ENCODE results near the gene RTN4.

The RTN4 gene

DNA sequence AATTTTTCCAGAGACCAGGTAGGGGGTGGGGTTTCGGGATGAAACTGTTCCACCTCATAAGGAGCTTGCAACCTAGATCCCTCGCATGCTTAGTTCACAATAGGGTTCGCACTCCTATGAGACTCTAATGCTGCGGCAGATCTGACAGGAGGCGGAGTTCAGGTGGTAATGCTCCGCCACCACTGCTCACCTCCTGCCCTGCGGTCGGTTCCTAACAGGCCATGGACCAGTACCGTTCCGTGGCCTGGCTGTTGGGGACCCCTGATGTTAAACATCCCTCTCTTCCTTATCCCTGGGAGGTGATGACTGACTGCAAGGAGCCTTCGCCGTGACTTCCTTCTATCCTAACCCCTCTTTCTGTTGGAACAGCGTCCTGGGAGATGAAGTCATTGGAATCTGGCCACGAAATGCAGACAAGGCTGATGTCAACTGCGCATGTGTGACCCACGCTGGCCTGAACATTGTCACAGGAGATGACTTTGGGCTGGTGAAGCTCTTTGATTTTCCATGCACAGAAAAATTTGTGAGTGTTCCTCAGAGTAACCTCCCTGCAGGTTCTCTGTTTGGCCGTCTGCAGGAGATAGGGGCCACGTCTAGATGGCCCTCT, 82.4 kb downstream of the RTN4 start:
- no peak for DNase-seq (ENCODE audit: low spot score)

DNA sequence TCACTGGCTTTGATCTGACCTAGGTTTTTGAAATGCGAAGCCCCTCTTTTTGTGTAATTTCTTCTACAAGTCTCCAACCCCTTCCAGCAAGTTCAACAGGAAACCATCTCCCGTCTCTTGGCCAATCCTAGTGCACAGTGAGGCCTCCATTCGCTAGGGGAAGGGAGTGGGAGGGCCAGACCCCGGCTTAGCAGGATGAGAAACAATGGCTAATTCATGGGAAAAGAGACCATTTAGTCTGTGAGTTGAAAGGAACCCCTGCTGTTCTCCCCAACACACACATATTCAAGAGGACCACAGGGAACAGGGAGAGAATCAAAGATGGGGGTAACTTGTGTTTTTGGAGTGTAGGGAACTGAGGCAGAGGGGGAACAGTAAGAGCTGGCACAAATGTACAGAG, 83.0 kb downstream of the RTN4 start:
- DNase-seq (ENCODE audit: low spot score): no peak

DNA sequence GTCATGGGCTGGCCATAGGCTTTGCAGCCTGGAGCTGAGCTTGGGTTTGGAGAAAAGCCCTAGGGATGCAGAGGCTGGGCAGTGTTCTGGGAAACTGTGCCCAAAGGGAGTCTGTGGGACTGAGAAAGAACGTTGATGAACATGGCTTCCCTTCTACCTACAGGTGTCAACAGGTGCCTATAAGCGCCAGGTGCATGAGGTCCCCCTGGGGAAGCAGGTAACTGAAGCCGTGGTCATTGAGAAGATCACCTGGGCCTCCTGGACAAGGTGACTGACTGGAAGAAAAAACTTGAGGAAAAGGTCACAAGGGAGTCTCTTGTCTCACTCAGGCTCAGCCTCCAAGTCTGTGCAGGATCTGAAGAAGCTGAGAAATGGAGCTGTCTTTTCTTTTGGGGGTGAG, 83.4 kb downstream of the RTN4 start:
- no peak for DNase-seq (ENCODE audit: low spot score)

DNA sequence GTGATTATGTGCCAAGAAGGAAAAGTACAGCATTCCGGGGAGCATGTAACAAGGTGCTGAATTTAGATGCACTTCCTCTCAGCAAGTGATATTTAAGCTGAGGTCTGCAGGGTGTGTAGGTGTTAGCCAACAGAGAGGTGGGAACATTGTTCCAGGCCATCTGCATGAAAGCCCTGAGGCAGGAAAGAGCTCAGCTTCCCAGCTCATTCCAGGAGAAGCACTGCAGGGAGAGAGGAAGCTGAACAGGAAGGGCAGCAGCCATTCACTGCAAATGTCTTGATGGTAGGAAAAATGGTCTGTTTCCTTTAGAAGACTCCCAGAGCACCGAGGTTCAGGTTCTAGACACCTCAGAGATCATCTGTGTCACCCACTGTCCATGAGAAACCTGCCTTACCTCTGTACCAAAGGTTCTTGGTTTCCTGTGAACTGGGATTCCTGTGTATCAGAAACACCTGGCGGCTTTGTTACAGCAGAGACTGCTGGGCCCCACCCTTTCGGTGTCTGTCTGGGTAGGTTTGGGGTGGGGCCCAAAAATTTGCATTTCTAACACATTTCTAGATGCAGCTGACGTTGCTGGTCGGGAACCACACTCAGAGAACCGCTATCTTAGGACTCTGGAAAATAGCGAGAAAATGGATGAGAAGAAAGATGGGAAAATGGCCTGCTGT, 84.0 kb downstream of the RTN4 start:
- no peak for DNase-seq (ENCODE audit: low spot score)

GRCh38 chr2:54965425-54965824, 84.8 kb downstream of the RTN4 start:
- DNase-seq (ENCODE audit: low spot score): no peak

- DNase-seq (ENCODE audit: low spot score): no peak
Measured at GRCh38 chr2:54964816-54965215, 85.4 kb downstream of the RTN4 start.

DNA sequence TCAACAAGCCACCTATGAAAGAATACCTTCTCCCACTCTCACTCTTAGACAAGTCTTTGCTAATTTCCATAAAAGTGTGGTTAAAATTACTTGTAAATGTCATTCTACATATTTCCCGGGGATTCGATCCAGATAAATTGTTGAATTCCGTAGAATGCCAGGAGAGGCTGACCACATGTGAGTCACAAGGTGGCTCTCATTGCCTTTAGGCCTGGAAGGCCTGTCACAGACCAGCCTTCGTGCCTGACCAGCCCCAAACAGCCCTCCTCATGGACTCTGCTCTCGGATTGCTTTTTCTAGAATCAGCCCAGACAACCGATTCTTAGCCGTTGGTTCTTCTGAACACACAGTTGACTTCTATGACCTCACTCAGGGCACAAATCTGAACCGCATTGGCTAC, 86.0 kb downstream of the RTN4 start:
- no peak for DNase-seq (ENCODE audit: low spot score)

- DNase-seq (ENCODE audit: low spot score): no peak
Measured at GRCh38 chr2:54963476-54963875, 86.8 kb downstream of the RTN4 start.

DNA sequence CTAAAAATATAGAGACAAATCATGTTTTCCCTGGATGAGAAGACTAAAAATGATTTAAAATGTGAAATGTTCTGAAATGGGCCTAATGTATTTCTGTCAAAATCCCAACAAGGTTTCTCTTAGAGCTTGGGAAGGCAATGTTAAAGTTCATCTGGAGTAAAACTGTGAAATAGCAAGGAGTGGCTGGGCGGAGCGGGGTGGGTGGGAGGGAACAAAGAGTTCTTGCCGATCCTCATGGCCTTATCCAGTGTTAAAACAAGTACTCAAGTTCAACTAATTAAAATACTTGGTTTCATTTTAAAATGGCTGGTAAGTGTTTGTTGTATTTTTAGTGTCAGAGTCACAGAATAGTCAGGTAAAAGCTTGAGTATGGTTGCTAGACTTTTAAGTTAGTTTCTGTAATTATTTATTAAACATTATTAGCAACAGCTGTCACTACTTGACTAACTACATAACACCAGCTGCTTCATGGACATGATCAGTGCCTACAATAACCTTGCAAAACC, 87.3 kb downstream of the RTN4 start:
- no peak for DNase-seq (ENCODE audit: low spot score)

DNA sequence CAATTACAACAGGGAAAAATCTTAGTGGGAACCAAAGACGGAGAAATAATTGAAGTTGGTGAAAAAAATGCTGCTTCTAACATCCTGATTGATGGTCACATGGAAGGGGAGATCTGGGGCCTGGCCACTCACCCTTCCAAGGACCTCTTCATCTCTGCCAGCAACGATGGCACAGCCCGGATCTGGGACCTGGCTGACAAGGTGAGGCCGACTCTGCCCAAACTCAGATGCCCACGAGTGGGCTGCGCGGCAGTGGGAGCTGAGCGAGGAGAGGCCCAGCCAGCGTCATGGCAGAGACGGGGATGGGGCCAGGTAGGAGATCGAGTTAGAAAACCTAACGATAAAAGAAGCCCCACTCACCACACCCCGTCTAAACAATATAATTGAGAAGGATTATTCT, 87.7 kb downstream of the RTN4 start:
- DNase-seq (ENCODE audit: low spot score): no peak

GRCh38 chr2:54960164-54960563, 90.1 kb downstream of the RTN4 start:
- DNase-seq (ENCODE audit: low spot score): no peak

DNA sequence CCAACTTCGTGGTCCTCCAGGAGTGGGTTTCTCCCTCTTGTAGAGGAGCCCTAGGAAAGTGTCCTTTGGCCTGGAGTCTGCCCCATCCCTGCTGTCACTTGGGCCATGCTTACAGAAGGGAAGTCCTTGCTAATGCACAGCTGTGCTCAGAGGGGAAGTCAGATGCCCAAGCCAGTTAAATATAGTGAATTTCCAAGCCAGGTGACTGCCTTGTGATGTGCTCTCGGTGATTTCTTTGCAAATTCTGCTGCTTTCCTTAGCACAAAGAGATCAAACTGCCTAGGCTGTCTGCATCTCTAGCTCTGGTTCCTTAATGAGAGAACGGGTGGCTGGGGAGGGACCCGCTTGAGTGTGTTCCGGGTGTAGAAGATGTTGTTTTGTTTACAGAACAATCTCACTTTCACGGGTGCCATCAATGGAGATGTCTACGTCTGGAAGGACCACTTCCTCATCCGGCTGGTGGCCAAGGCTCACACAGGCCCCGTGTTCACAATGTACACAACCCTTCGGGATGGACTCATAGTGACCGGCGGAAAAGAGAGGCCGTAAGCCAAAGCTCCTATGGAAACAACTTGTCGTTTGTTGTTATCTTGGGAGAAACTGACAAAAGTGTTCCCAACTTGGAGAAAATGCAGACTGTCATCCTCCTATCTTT, 91.4 kb downstream of the RTN4 start:
- DNase-seq (ENCODE audit: low spot score): no peak

- DNase-seq (ENCODE audit: low spot score): no peak
Measured at GRCh38 chr2:54957321-54957999, 92.8 kb downstream of the RTN4 start.

GRCh38 chr2:54956111-54956627, 94.1 kb downstream of the RTN4 start:
- no peak for DNase-seq (ENCODE audit: low spot score)

DNA sequence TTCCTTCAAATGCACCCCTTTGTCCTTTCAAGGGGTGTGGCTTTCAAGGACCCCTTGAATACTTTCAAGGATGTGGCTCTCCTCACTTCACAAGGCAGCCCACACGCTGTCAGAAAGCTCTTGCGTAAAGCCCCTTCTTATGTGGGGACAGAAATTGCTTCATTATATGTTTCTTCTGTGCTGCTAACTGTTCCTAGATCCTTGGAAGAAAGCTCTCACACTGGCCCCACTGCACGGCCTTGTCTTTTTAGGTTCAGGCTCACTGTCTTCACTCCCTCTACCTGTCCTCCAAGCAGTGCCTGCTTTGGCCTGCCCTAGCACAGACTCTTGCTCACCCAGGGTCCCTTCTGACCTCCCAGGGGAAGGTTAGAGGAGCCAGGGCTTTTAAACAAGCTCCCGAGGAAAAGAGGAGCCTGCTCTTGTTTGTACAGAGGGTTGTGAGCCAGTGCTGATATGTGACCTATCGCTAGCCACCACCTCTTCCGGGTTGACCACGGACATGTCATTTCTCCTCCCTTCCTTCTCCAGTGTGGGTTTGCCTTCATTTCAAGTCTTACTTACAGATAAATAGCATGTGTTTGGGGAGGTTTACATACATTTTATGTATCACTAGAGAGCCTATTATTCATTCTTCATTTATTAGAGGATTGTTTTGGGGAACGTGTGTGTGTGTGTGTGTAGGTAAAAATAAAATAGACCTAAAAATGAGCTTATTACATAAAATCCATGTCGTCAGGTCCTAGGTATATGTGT, 94.7 kb downstream of the RTN4 start:
- no peak for DNase-seq (ENCODE audit: low spot score)

DNA sequence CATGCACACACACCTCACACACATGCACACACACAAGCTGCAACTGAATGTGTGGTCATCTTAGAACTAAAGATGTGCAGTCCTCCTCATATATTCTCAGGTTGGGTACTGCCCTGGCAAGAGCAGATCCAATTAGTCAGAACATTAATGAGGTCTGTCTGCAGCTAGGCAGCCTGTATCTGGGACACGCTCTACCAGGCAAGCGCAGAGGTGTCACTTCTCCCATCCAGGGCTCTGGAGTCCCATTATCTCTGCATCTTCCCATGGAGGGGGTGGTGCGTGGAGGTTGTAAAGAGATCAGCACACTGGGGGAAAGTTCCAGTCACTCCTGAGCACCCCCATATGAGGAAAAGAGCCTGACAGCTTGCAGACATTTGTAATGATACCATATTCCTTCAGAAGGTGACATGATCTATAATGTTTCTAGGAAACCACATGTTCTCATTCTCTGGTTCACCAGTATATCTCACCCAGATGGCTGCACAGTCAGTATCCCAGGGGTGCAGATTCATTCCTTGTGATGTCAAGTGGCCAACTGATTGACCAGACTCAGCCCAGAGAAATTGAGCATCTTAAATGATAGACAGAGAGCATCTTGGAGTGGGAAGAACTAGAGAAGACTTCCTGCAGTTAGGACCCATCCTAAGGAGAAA, 95.4 kb downstream of the RTN4 start:
- no peak for DNase-seq (ENCODE audit: low spot score)

DNA sequence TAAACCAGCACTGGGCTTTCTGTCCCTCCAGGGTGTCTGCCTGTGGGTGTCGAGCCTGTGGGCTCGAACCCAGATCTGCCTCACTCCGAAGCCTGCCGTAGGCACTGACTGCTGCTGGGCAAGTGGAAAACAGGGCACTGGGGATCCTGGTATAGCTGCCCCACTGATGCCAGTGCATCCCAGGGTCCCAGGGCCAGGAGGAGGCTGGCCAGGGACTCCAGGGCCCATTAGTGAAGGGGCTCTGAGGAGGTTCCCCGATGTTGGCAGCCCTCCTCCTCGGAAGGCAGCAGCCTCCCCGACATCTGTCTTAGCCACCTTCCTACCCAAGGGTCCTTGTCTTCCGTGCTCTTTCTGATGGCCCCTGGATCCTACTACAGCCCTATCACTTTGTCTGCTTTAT, 96.1 kb downstream of the RTN4 start:
- no peak for DNase-seq (ENCODE audit: low spot score)

GRCh38 chr2:54952978-54953456, 97.2 kb downstream of the RTN4 start:
- DNase-seq (ENCODE audit: low spot score): no peak

- DNase-seq (ENCODE audit: low spot score): no peak
Measured at GRCh38 chr2:54952425-54952824, 97.8 kb downstream of the RTN4 start.

DNA sequence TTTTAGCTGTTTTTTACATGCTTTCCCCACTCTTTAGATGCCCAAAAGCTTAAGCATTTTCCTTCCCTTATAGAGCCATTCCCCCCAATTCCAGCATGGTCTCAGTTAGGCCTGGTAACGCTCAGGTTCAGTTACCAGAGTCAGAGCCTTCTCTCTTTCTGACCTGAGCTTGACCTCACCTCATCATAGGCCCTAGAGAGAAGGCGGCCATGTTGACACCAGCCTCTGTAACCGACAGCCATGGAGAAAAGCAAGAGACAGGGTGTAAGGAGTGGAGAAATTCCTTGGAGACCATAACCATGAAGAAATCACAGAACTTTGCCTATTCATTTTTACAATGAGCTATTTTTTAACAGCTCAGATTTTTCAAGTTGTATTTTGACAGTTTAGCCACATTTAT, 99.4 kb downstream of the RTN4 start:
- DNase-seq (ENCODE audit: low spot score): no peak

- DNase-seq (ENCODE audit: low spot score): no peak
Measured at GRCh38 chr2:54949431-54949830, 100.8 kb downstream of the RTN4 start.
